Endothelial cell of umbilical vein (primary cell): Measurements from ENCODE around the gene PTK6. TPM values are rescaled to one million over a fixed set of nuclear protein-coding genes. Genes with fewer than 3 reads are reported as not detected.

Experiments used
- BruUV-seq: library from RNA; stranded (reverse); fragments of 400-500 nt; replicated peaks from 2 replicates; lab custom pipeline; 2021; lab: Mats Ljungman, UMichigan
- CTCF ChIA-PET: fragments of 300-600, 350-600 bp; sonication (Branson Sonifier 250); formaldehyde crosslinking; loops from one replicate; lab custom pipeline; 2021; ENCODE audit warnings: antibody characterized with exemption, inconsistent platforms; lab: Charles Lee
- POLR2A ChIA-PET: fragments of 300-600, 350-600 bp; sonication (Branson Sonifier 250); formaldehyde crosslinking; loops from one replicate; lab custom pipeline; 2021; ENCODE audit warnings: antibody characterized with exemption, inconsistent platforms; lab: Charles Lee
- DNase-seq: peaks from one replicate; pipeline ENCODE4 v3.0.0-alpha.2; 2011; ENCODE audit warnings: low read depth, low spot score
- FAIRE-seq: peaks from 2 replicates; lab custom pipeline; 2011; peaks lifted over from hg19 to GRCh38; lab: Jason Lieb, UNC
- H2AFZ ChIP-seq: 2 replicates; pipeline ENCODE4 v1.6.0; 2012; ENCODE audit warnings: low read depth, low read length, control low read depth, inconsistent platforms
- H3K27ac ChIP-seq: 2 replicates; pipeline ENCODE4 v1.5.1; 2011; ENCODE audit warnings: low read depth, mild to moderate bottlenecking, control low read depth, low read length, moderate library complexity; ENCODE audit not compliant: insufficient read depth
- H3K27me3 ChIP-seq, 2 experiments: 2 replicates each; pipeline versions ENCODE4 v1.6.0 to v1.6.1; 2011; ENCODE audit warnings: low read length in 2 of 2, mixed read lengths in 1 of 2; ENCODE audit not compliant: control insufficient read depth in 2 of 2, insufficient read depth in 2 of 2
- H3K36me3 ChIP-seq, 2 experiments: 2 replicates in 1 of 2; 3 replicates in 1 of 2; pipeline ENCODE4 v1.5.1; 2011; ENCODE audit warnings: low read length in 2 of 2, mild to moderate bottlenecking in 1 of 2, moderate library complexity in 1 of 2; ENCODE audit not compliant: control insufficient read depth in 2 of 2, insufficient read depth in 2 of 2; ENCODE audit errors: extremely low read depth in 1 of 2
- H3K4me1 ChIP-seq: 3 replicates; pipeline ENCODE4 v1.5.1; 2011; ENCODE audit warnings: mild to moderate bottlenecking, low read length; ENCODE audit not compliant: control insufficient read depth, insufficient read depth; ENCODE audit errors: extremely low read depth
- H3K4me2 ChIP-seq: 2 replicates; pipeline ENCODE4 v1.6.1; 2011; ENCODE audit warnings: low read length, control low read depth, mixed read lengths; ENCODE audit not compliant: insufficient read depth
- H3K4me3 ChIP-seq, 3 experiments: fragments of 200-600 bp in 1 of 3; sonication (generic), shearing (Covaris generic) in 1 of 3; replicated peaks in 1 of 3; 2 replicates each; pipeline ENCODE4 v1.5.1; 2011 to 2016; ENCODE audit warnings: control low read depth in 3 of 3, low read length in 3 of 3, mild to moderate bottlenecking in 2 of 3, inconsistent platforms in 1 of 3, low read depth in 1 of 3, moderate library complexity in 1 of 3; ENCODE audit not compliant: insufficient read depth in 1 of 3
- H3K79me2 ChIP-seq: 2 replicates; pipeline ENCODE4 v1.6.0; 2012; ENCODE audit warnings: low read length, inconsistent platforms; ENCODE audit not compliant: control insufficient read depth, insufficient read depth
- H3K9ac ChIP-seq: replicated peaks from 2 replicates; pipeline ENCODE3; 2011; ENCODE audit warnings: low read length, control low read depth; ENCODE audit not compliant: insufficient read depth; ENCODE audit errors: extremely low read depth
- H3K9me1 ChIP-seq: replicated peaks from 3 replicates; pipeline ENCODE4 v1.6.0; 2011; ENCODE audit warnings: mild to moderate bottlenecking, low read length; ENCODE audit not compliant: control insufficient read depth, insufficient read depth; ENCODE audit errors: extremely low read depth
- H3K9me3 ChIP-seq: replicated peaks from 2 replicates; pipeline ENCODE4 v1.5.1; 2012; ENCODE audit warnings: low read length, inconsistent platforms; ENCODE audit not compliant: control insufficient read depth, insufficient read depth
- H4K20me1 ChIP-seq: replicated peaks from 2 replicates; pipeline ENCODE3; 2011; ENCODE audit warnings: mild to moderate bottlenecking, low read length; ENCODE audit not compliant: control insufficient read depth, insufficient read depth; ENCODE audit errors: extremely low read depth
- EZH2 ChIP-seq: IDR thresholded peaks from 2 replicates; pipeline ENCODE4 v1.6.1; 2012; ENCODE audit warnings: borderline replicate concordance, low read depth, mild to moderate bottlenecking, moderate library complexity, low read length, inconsistent platforms; ENCODE audit not compliant: severe bottlenecking
- FOS ChIP-seq: IDR thresholded peaks from 2 replicates; pipeline ENCODE4 v1.6.1; 2011; ENCODE audit warnings: mild to moderate bottlenecking, low read length, moderate library complexity, borderline replicate concordance; ENCODE audit not compliant: insufficient read depth
- GATA2 ChIP-seq: IDR thresholded peaks from 2 replicates; pipeline ENCODE4 v1.7.0; 2011; ENCODE audit warnings: low read depth, mild to moderate bottlenecking, moderate library complexity, mixed read lengths, low read length; ENCODE audit not compliant: insufficient read length, insufficient read depth
- JUN ChIP-seq: IDR thresholded peaks from 2 replicates; pipeline ENCODE4 v1.6.1; 2011; ENCODE audit warnings: borderline replicate concordance, low read depth; ENCODE audit not compliant: insufficient read length, insufficient read depth
- MYC ChIP-seq: IDR thresholded peaks from one replicate; pipeline ENCODE4 v1.6.1; 2011; ENCODE audit warnings: mild to moderate bottlenecking, low read depth, low read length
- POLR2A ChIP-seq: IDR thresholded peaks from 2 replicates; pipeline ENCODE4 v1.6.1; 2012; ENCODE audit warnings: low read depth, mild to moderate bottlenecking, control low read depth, low read length
- POLR2AphosphoS5 ChIP-seq: IDR thresholded peaks from 2 replicates; pipeline ENCODE4 v1.6.1; 2012; ENCODE audit warnings: low read depth, mild to moderate bottlenecking, control low read depth, low read length, moderate library complexity; ENCODE audit not compliant: insufficient read depth
- dilution Hi-C: fragments of 300-500 bp; cut with MboI; formaldehyde crosslinking; loops from one replicate; pipeline ENCODE4 v1.15.0; 2019; ENCODE audit warnings: low sequenced_read_pairs; ENCODE audit not compliant: extremely low pct_ligation_motif_present
- intact Hi-C: fragments of 100-400 bp; cut with micrococcal nuclease; formaldehyde crosslinking; loops from one replicate; pipeline ENCODE4 v1.10.0; 2022
- polyA plus RNA-seq, 4 experiments: library from polyadenylated mRNA; depleted of rRNA in 3 of 4; stranded (reverse) in 3 of 4; unstranded in 1 of 4; fragments of >200 nt; gene quantifications; 2 replicates each; pipeline versions ENCODE4 v1.2.1 to v1.2.3, GENCODE V29; 2011 to 2012; ENCODE audit warnings: missing spikeins in 1 of 4
- total RNA-seq: library from RNA; stranded (reverse); gene quantifications from 2 replicates; pipeline ENCODE4 v1.2.3, GENCODE V29; 2021
- TF ChIP-seq, protein P1 (sequence below), 2 donors: IDR thresholded peaks; 1 replicate in 1 of 2; 2 replicates in 1 of 2; pipeline ENCODE4 v1.5.1; 2011; ENCODE audit warnings: low read length in 2 of 2, mild to moderate bottlenecking in 2 of 2, moderate library complexity in 2 of 2, control low read depth in 1 of 2, inconsistent platforms in 1 of 2, low read depth in 1 of 2; ENCODE audit not compliant: insufficient read depth in 1 of 2; ENCODE audit errors: extremely low read depth in 1 of 2
- TF ChIP-seq, protein P2 (sequence below): IDR thresholded peaks from 2 replicates; pipeline ENCODE4 v1.6.1; 2011; ENCODE audit not compliant: insufficient read depth, insufficient read length

PTK6 gene
- total and polyA plus RNA-seq, 2 donors (not counting 3 experiments of a cell fraction or from before 2014, with no cell fraction given): 0.18 TPM; not detected in 1

DNA sequence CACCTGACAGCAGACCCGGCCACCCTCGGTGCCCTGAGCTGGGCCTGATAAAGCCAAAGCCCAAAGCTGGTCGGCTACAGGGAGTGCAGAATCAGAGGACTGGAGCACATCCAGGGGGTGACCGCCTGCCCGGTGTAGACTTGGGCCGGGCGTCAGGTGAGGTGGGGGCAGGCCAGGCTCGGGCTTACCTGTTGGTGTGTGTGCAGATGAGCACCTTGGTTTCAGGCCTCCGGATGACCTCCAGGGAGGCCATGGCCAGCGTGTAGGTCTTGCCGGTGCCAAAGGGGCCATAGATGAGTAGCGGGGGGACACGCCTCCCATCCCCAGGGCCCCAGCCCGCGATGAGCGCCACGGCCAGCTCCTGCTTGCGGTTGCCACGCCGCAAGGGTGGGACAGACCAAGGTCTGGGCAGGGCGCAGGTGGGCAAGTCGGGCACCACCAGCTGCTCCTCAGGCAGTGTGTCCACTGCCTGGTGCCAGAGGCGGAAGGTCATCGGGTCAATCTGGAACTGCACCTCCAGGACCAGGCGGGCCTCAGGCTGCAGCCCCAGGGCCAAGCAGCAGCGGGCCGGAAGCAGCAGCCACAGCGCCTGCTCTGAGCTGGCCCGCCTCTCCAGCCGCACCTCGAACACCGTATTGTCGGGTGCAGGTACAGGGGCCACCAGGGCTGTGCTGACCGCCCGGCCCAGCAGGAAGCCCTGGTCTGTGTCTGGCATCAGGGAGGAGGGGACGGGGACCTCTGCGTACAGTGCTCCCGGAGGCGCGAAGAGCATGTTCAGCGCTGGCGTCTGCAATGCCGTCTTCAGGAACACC lies 31.2 kb upstream of the PTK6 start:
- ChIA-PET CTCF (interaction anchor here (1.4 kb wide), 1 partner anchor 13 kb away, joined by 3 read pairs; no protein-coding TSS in a partner anchor), POLR2A (no interaction called here)
- no peaks in the 10 kb centered on the region for H4K20me1 ChIP-seq
- peaks cover 3% of the 10 kb centered on the region for H3K4me1 ChIP-seq
- dilution Hi-C loops (no loop called here), intact Hi-C loops (no loop called here)
- H2AFZ ChIP-seq: no peak overlapping the region
- no peak overlapping the region for H3K4me2 ChIP-seq
- peaks cover 2% of the 10 kb centered on the region for H3K79me2 ChIP-seq
- peaks cover 0 to 4% of the 10 kb centered on the region in 2 experiments for H3K36me3 ChIP-seq
- no peak overlapping the region for H3K9ac ChIP-seq
- H3K27ac ChIP-seq: no peak overlapping the region
- H3K27me3 ChIP-seq: no peaks in the 10 kb centered on the region
- no peak for FAIRE-seq
- H3K9me1 ChIP-seq: no peaks in the 10 kb centered on the region
- no TSS peak for BruUV-seq
- TF ChIP-seq GATA2: no peak
- TF ChIP-seq, protein P1, sequence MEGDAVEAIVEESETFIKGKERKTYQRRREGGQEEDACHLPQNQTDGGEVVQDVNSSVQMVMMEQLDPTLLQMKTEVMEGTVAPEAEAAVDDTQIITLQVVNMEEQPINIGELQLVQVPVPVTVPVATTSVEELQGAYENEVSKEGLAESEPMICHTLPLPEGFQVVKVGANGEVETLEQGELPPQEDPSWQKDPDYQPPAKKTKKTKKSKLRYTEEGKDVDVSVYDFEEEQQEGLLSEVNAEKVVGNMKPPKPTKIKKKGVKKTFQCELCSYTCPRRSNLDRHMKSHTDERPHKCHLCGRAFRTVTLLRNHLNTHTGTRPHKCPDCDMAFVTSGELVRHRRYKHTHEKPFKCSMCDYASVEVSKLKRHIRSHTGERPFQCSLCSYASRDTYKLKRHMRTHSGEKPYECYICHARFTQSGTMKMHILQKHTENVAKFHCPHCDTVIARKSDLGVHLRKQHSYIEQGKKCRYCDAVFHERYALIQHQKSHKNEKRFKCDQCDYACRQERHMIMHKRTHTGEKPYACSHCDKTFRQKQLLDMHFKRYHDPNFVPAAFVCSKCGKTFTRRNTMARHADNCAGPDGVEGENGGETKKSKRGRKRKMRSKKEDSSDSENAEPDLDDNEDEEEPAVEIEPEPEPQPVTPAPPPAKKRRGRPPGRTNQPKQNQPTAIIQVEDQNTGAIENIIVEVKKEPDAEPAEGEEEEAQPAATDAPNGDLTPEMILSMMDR (IDR thresholded peaks at IDR 0.05; ENCODE audit: extremely low read depth in 1 of 2, insufficient read depth in 1 of 2, low read depth in 1 of 2, low read length in 2 of 2): no peak
- TF ChIP-seq EZH2: no peak
- no peak for TF ChIP-seq POLR2AphosphoS5
- no peak for TF ChIP-seq MYC
- TF ChIP-seq POLR2A: no peak
- TF ChIP-seq JUN: no peak
- TF ChIP-seq FOS: no peak
- TF ChIP-seq, protein P2, sequence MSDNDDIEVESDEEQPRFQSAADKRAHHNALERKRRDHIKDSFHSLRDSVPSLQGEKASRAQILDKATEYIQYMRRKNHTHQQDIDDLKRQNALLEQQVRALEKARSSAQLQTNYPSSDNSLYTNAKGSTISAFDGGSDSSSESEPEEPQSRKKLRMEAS: no peak
- no peak for DNase-seq
- no peak overlapping the region for H3K4me3 ChIP-seq
- H3K9me3 ChIP-seq: no peaks in the 10 kb centered on the region
